ENCODE data around the gene PUDP.

PUDP gene

DNA sequence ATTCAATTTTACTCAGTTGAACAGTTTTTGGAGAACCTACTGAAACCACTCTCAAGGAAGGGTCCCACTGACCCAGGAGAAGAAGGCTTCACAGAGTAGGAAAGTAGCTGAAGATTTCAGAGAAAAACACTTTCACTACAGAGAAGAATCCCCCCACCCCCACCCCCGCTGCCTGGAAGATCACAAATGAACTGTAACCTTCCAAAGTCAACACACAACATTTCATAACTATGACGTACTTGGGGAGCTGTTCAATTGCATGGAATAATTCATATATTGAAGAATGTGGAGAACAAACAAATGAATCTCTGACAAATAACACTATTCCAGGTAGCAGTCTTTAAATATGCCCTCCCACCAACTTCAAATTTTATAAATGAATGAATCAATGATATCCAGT lies 86.5 kb downstream of the PUDP start:
- H3K14ac ChIP-seq (ENCODE audit: low read length), result no peak overlapping the region
- H3K23ac ChIP-seq (ENCODE audit: low read length), result no peak overlapping the region
- H3K79me2 ChIP-seq (ENCODE audit: control insufficient read depth, insufficient read depth, low read length, poor library complexity), result no peaks in the 10 kb centered on the region
- peaks cover 0 to 4% of the 10 kb centered on the region in 2 experiments for H3K36me3 ChIP-seq (ENCODE audit: control insufficient read depth in 1 of 2, insufficient read depth in 2 of 2, low read length in 2 of 2)
- no peak overlapping the region for H3K4me2 ChIP-seq (ENCODE audit: low read length)
- H4K8ac ChIP-seq (ENCODE audit: low read depth, low read length), result no peak overlapping the region
- H3K18ac ChIP-seq (ENCODE audit: low read length), result no peak overlapping the region
- H3K4ac ChIP-seq (ENCODE audit: low read depth, low read length), result no peak overlapping the region
- WGBS (ENCODE audit: extremely low coverage, insufficient coverage, insufficient read length), result no CpG with 5 or more reads among the region's 2 CpGs
- H3K27ac ChIP-seq (ENCODE audit: low read depth, low read length), result no peak overlapping the region
- no peak overlapping the region for H2BK120ac ChIP-seq (ENCODE audit: insufficient read depth, low read length, poor library complexity)
- no peaks in the 10 kb centered on the region for H3K9me3 ChIP-seq (ENCODE audit: insufficient read depth, low read depth, low read length)
- no peak overlapping the region for H2AK5ac ChIP-seq (ENCODE audit: low read length)
- no peak for DNase-seq
- H3K4me3 ChIP-seq (ENCODE audit: low read depth, low read length), result no peak overlapping the region
- peaks cover 0 to 4% of the 10 kb centered on the region in 2 experiments for H3K4me1 ChIP-seq (ENCODE audit: control insufficient read depth in 1 of 2, insufficient read depth in 2 of 2, low read length in 2 of 2)
- H2BK5ac ChIP-seq (ENCODE audit: low read depth, low read length, poor library complexity), result no peak overlapping the region
- H4K12ac ChIP-seq (ENCODE audit: low read depth, low read length), result no peak overlapping the region
- no peak overlapping the region for H2AFZ ChIP-seq (ENCODE audit: insufficient read depth, low read length, poor library complexity)
- no peak overlapping the region for H2BK12ac ChIP-seq (ENCODE audit: low read length)
- H3K79me1 ChIP-seq (ENCODE audit: low read length), result no peaks in the 10 kb centered on the region
- H3K27me3 ChIP-seq (ENCODE audit: insufficient read depth, low read length), result no peaks in the 10 kb centered on the region
- no peak overlapping the region for H4K91ac ChIP-seq (ENCODE audit: low read depth, low read length)
- no peak overlapping the region for H3K9ac ChIP-seq (ENCODE audit: low read length)

DNA sequence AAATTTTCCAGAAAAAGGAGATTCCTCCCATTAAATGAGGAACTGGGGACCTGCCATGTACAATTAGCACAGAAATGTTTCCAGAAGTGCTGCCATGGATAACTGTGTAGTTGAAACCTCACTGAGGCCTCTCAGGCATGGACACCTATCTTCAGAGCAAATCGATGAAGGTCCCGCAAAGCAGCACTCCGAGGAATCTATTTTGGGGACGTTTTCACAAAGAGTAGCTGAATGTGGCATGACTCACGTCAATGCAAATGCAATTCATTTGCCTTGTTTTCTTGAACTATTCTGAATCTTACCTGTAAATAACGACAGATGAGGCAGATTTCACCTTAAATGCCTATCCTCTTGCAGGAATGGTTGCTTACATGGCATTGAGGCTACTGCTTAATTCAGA lies 87.5 kb downstream of the PUDP start:
- Histone ChIP-seq H3K27me3 (ENCODE audit: insufficient read depth, low read length) (no peaks in the 10 kb centered on the region), H3K23ac (ENCODE audit: low read length) (no peak overlapping the region)
- WGBS (ENCODE audit: extremely low coverage, insufficient coverage, insufficient read length), result no CpG with 5 or more reads among the region's 6 CpGs

DNA sequence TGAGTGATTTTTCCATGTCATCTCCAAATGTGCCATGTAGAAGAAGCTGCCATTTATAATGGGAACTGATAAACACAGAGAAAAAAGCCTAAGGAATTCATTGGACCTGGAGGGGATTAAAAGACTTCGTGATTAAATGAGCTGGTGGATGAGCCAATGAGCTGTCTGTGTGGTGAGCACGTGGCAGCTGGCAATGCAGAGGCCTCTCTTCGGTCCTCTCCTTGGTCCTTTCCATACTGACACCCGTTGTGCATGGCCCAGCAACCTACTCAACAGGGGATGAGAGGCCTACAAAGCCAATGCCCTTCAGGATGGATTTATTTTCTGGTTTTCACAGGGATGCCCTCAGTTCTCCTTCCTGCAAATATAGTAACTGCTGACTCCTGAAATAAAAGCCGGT lies 88.1 kb downstream of the PUDP start:
- Histone ChIP-seq H3K4ac (ENCODE audit: low read depth, low read length) (no peak overlapping the region), H4K12ac (ENCODE audit: low read depth, low read length) (no peak overlapping the region), H2BK12ac (ENCODE audit: low read length) (no peak overlapping the region), H3K4me1 (ENCODE audit: control insufficient read depth in 1 of 2, insufficient read depth in 2 of 2, low read length in 2 of 2) (peaks cover 0 to 4% of the 10 kb centered on the region in 2 experiments), H3K4me2 (ENCODE audit: low read length) (no peak overlapping the region), H4K91ac (ENCODE audit: low read depth, low read length) (no peak overlapping the region), H3K4me3 (ENCODE audit: low read depth, low read length) (no peak overlapping the region), H3K9ac (ENCODE audit: low read length) (no peak overlapping the region), H3K23ac (ENCODE audit: low read length) (no peak overlapping the region), H2AFZ (ENCODE audit: insufficient read depth, low read length, poor library complexity) (no peak overlapping the region), H3K79me2 (ENCODE audit: control insufficient read depth, insufficient read depth, low read length, poor library complexity) (no peaks in the 10 kb centered on the region), H3K36me3 (ENCODE audit: control insufficient read depth in 1 of 2, insufficient read depth in 2 of 2, low read length in 2 of 2) (peaks cover 0 to 4% of the 10 kb centered on the region in 2 experiments), H2BK120ac (ENCODE audit: insufficient read depth, low read length, poor library complexity) (no peak overlapping the region), H3K27ac (ENCODE audit: low read depth, low read length) (no peak overlapping the region), H3K18ac (ENCODE audit: low read length) (no peak overlapping the region), H3K9me3 (ENCODE audit: insufficient read depth, low read depth, low read length) (no peaks in the 10 kb centered on the region), H2AK5ac (ENCODE audit: low read length) (no peak overlapping the region), H3K27me3 (ENCODE audit: insufficient read depth, low read length) (no peaks in the 10 kb centered on the region), H4K8ac (ENCODE audit: low read depth, low read length) (no peak overlapping the region), H3K14ac (ENCODE audit: low read length) (no peak overlapping the region), H2BK5ac (ENCODE audit: low read depth, low read length, poor library complexity) (no peak overlapping the region), H3K79me1 (ENCODE audit: low read length) (no peaks in the 10 kb centered on the region)
- DNase-seq, result no peak
- WGBS (ENCODE audit: extremely low coverage, insufficient coverage, insufficient read length), result no CpG with 5 or more reads among the region's 5 CpGs

More for the DNA sequence above, 87.5 kb downstream of the PUDP start:
- Histone ChIP-seq H3K14ac (ENCODE audit: low read length) (no peak overlapping the region), H3K4me2 (ENCODE audit: low read length) (no peak overlapping the region), H2AFZ (ENCODE audit: insufficient read depth, low read length, poor library complexity) (no peak overlapping the region), H3K4me1 (ENCODE audit: control insufficient read depth in 1 of 2, insufficient read depth in 2 of 2, low read length in 2 of 2) (peaks cover 0 to 4% of the 10 kb centered on the region in 2 experiments), H3K4me3 (ENCODE audit: low read depth, low read length) (no peak overlapping the region), H2BK120ac (ENCODE audit: insufficient read depth, low read length, poor library complexity) (no peak overlapping the region), H3K79me2 (ENCODE audit: control insufficient read depth, insufficient read depth, low read length, poor library complexity) (no peaks in the 10 kb centered on the region), H3K27ac (ENCODE audit: low read depth, low read length) (no peak overlapping the region), H4K8ac (ENCODE audit: low read depth, low read length) (no peak overlapping the region), H3K36me3 (ENCODE audit: control insufficient read depth in 1 of 2, insufficient read depth in 2 of 2, low read length in 2 of 2) (peaks cover 0 to 4% of the 10 kb centered on the region in 2 experiments), H3K79me1 (ENCODE audit: low read length) (no peaks in the 10 kb centered on the region), H3K4ac (ENCODE audit: low read depth, low read length) (no peak overlapping the region), H4K12ac (ENCODE audit: low read depth, low read length) (no peak overlapping the region), H2BK12ac (ENCODE audit: low read length) (no peak overlapping the region), H2AK5ac (ENCODE audit: low read length) (no peak overlapping the region), H3K18ac (ENCODE audit: low read length) (no peak overlapping the region), H2BK5ac (ENCODE audit: low read depth, low read length, poor library complexity) (no peak overlapping the region), H4K91ac (ENCODE audit: low read depth, low read length) (no peak overlapping the region), H3K9me3 (ENCODE audit: insufficient read depth, low read depth, low read length) (no peaks in the 10 kb centered on the region), H3K9ac (ENCODE audit: low read length) (no peak overlapping the region)
- no peak for DNase-seq

DNA sequence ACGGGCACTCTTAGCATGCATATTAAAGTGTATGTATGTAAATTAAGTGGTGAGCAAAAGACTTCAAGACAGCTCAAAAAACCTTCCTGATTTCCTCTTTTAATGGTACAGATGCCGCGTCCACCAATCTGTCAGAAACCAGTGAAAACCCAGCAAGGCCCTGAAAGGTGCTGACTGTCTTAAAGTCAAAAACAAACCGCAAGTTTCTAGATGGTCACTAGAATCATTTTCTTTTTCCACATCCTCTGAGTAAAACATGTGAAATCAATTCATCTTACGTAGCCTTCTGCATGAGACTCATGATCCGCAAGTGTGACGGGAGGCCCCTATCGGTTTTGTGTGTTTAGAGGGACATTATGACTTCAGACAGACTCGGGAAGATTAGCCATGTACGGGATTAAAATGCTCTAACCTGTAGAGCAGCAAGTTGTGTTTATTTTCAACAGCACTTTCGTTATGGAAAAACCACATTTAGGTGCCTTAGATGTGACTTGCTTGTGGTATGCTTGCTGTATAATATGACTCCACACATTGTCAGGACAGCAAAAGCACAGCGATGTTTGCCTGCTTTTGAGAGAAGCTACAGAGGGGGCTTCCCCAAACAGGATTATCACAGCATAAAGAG lies 88.6 kb downstream of the PUDP start:
- peaks cover 0 to 4% of the 10 kb centered on the region in 2 experiments for H3K4me1 ChIP-seq (ENCODE audit: control insufficient read depth in 1 of 2, insufficient read depth in 2 of 2, low read length in 2 of 2)
- H3K36me3 ChIP-seq (ENCODE audit: control insufficient read depth in 1 of 2, insufficient read depth in 2 of 2, low read length in 2 of 2), result peaks cover 0 to 4% of the 10 kb centered on the region in 2 experiments
- no peak overlapping the region for H2BK5ac ChIP-seq (ENCODE audit: low read depth, low read length, poor library complexity)
- no peak overlapping the region for H3K4ac ChIP-seq (ENCODE audit: low read depth, low read length)
- H4K12ac ChIP-seq (ENCODE audit: low read depth, low read length), result no peak overlapping the region
- no peaks in the 10 kb centered on the region for H3K79me2 ChIP-seq (ENCODE audit: control insufficient read depth, insufficient read depth, low read length, poor library complexity)
- H2AFZ ChIP-seq (ENCODE audit: insufficient read depth, low read length, poor library complexity), result no peak overlapping the region
- H2BK120ac ChIP-seq (ENCODE audit: insufficient read depth, low read length, poor library complexity), result no peak overlapping the region
- H3K9me3 ChIP-seq (ENCODE audit: insufficient read depth, low read depth, low read length), result no peaks in the 10 kb centered on the region
- no peak overlapping the region for H3K4me3 ChIP-seq (ENCODE audit: low read depth, low read length)
- no peak overlapping the region for H4K91ac ChIP-seq (ENCODE audit: low read depth, low read length)
- H3K27me3 ChIP-seq (ENCODE audit: insufficient read depth, low read length), result no peaks in the 10 kb centered on the region
- DNase-seq, result no peak
- no peak overlapping the region for H2BK12ac ChIP-seq (ENCODE audit: low read length)
- H3K18ac ChIP-seq (ENCODE audit: low read length), result no peak overlapping the region
- no CpG with 5 or more reads among the region's 12 CpGs for WGBS (ENCODE audit: extremely low coverage, insufficient coverage, insufficient read length)
- H3K14ac ChIP-seq (ENCODE audit: low read length), result no peak overlapping the region
- H3K4me2 ChIP-seq (ENCODE audit: low read length), result no peak overlapping the region
- H3K9ac ChIP-seq (ENCODE audit: low read length), result no peak overlapping the region
- no peak overlapping the region for H3K27ac ChIP-seq (ENCODE audit: low read depth, low read length)
- H4K8ac ChIP-seq (ENCODE audit: low read depth, low read length), result no peak overlapping the region
- no peak overlapping the region for H3K23ac ChIP-seq (ENCODE audit: low read length)
- H3K79me1 ChIP-seq (ENCODE audit: low read length), result no peaks in the 10 kb centered on the region
- no peak overlapping the region for H2AK5ac ChIP-seq (ENCODE audit: low read length)

Measured in trophoblast cell (in vitro differentiated cells and primary cell).